Measurements from ENCODE around the gene KSR2. TPM values are rescaled to one million over a fixed set of nuclear protein-coding genes. Genes with fewer than 3 reads are reported as not detected.

The KSR2 gene
- total RNA-seq, 1 experiment from 2014 or later: not detected

DNA sequence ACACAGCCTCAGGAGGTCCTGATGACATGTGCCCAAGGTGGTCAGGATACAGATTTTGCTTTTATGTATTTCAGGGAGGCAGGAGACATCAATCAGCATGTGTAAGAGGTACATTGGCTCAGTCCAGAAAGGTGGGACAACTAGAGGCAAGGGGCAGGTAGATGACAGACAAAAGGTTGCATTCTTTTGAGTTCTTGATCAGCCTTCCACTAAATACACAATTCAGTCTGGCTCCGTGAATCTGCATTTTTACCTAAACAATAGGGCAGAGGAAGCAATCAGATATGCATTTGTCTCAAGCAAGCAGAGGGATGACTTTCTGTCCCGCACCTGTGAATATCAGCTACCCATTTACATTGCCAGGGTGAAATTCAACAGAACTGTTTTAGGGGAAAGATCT is 178.6 kb downstream of the KSR2 start:
- intact Hi-C loops (cut with micrococcal nuclease; ENCODE audit: unreplicated experiment): no loop called here

DNA sequence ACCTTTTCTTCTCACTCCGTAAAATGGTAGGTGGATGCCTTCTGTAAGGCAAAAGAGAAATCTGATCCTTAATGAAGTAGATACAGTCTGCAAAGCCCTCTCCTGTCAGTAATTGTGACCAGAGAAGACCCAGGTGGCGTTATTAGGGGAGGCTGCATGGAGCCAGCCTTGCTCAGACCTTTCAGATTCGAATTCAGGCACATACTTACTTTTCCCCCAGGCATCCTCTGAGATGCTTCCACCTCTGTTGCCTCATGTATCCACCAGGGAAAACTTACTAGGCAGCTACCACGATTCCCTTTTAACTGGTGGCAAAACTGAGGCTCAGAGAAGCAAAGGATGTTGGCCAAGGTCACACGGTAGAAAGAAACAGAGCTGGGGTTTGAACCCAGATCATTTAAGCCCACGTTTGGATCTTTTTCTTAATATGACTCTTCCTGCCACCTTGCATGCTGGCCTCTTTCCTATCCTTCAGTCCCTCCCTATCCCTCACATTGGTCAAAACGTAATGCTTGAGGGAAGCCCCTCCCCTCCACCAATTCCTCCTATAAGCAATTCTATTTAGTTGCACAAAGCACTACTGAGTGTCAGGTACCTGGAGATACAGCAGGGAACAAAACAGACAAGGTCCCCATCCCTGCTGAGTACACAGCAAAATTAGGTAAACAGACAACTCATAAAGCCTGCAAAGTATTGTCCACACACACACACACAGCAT is 179.4 kb downstream of the KSR2 start:
- DNase-seq (ENCODE audit: low spot score): no peak
- Histone ChIP-seq H3K4me3 (ENCODE audit: low read depth, low read length, poor library complexity, severe bottlenecking) (no peak overlapping the region), H3K27me3 (replicated peaks; ENCODE audit: insufficient read depth, low read depth, low read length, poor library complexity) (no peaks in the 10 kb centered on the region), H3K9me3 (ENCODE audit: low read depth, low read length, poor library complexity, severe bottlenecking) (no peaks in the 10 kb centered on the region), H3K27ac (ENCODE audit: low read depth, low read length, poor library complexity, severe bottlenecking) (no peak overlapping the region), H3K36me3 (ENCODE audit: insufficient read depth, low read length, poor library complexity, severe bottlenecking) (no peaks in the 10 kb centered on the region), H3K4me1 (ENCODE audit: insufficient read depth, low read length, poor library complexity, severe bottlenecking) (no peaks in the 10 kb centered on the region)
- ChIA-PET POLR2A (ENCODE audit: low non-redundant PET) (no interaction called here), CTCF (no interaction called here)
- TF ChIP-seq EZH2 (IDR thresholded peaks at IDR 0.05; ENCODE audit: borderline replicate concordance, low read depth, low read length, poor library complexity, severe bottlenecking): no peak
- TF ChIP-seq, protein P1, sequence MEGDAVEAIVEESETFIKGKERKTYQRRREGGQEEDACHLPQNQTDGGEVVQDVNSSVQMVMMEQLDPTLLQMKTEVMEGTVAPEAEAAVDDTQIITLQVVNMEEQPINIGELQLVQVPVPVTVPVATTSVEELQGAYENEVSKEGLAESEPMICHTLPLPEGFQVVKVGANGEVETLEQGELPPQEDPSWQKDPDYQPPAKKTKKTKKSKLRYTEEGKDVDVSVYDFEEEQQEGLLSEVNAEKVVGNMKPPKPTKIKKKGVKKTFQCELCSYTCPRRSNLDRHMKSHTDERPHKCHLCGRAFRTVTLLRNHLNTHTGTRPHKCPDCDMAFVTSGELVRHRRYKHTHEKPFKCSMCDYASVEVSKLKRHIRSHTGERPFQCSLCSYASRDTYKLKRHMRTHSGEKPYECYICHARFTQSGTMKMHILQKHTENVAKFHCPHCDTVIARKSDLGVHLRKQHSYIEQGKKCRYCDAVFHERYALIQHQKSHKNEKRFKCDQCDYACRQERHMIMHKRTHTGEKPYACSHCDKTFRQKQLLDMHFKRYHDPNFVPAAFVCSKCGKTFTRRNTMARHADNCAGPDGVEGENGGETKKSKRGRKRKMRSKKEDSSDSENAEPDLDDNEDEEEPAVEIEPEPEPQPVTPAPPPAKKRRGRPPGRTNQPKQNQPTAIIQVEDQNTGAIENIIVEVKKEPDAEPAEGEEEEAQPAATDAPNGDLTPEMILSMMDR (conservative IDR thresholded peaks at IDR 0.05; ENCODE audit: low read depth, low read length): no peak
- intact Hi-C loops (cut with micrococcal nuclease; ENCODE audit: unreplicated experiment): no loop called here
- no TSS peak for BruUV-seq (replicated peaks)

More for the DNA sequence above, 178.6 kb downstream of the KSR2 start:
- Histone ChIP-seq H3K27ac (ENCODE audit: low read depth, low read length, poor library complexity, severe bottlenecking) (no peak overlapping the region), H3K4me1 (ENCODE audit: insufficient read depth, low read length, poor library complexity, severe bottlenecking) (no peaks in the 10 kb centered on the region), H3K36me3 (ENCODE audit: insufficient read depth, low read length, poor library complexity, severe bottlenecking) (no peaks in the 10 kb centered on the region), H3K27me3 (replicated peaks; ENCODE audit: insufficient read depth, low read depth, low read length, poor library complexity) (no peaks in the 10 kb centered on the region), H3K9me3 (ENCODE audit: low read depth, low read length, poor library complexity, severe bottlenecking) (no peaks in the 10 kb centered on the region), H3K4me3 (ENCODE audit: low read depth, low read length, poor library complexity, severe bottlenecking) (no peak overlapping the region)
- no TSS peak for BruUV-seq (replicated peaks)
- TF ChIP-seq, protein P1 (conservative IDR thresholded peaks at IDR 0.05; ENCODE audit: low read depth, low read length): no peak
- no peak for TF ChIP-seq EZH2 (IDR thresholded peaks at IDR 0.05; ENCODE audit: borderline replicate concordance, low read depth, low read length, poor library complexity, severe bottlenecking)
- CTCF ChIA-PET: no interaction called here
- no peak for DNase-seq (ENCODE audit: low spot score)
- POLR2A ChIA-PET (ENCODE audit: low non-redundant PET): no interaction called here

DNA sequence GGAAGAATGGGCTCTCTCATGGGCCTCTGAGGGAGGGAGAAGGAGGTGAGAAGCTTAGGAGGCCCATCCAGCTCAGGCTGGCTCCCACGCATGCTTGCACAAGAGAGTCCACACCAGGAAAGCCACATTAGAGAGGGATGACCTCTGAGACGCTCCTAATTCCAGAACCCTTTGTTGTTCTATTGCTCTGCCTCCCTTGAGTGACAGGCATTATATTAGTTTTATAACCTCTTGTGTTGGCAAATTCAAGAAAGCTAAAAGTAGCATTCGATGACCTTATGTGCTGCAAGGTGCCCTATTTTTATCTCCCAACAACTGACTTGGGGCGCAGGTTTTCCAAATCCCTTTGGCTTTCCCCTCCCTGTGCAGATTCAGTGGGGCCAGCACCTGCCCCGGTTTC is 190.1 kb downstream of the KSR2 start:
- H3K27me3 ChIP-seq (replicated peaks; ENCODE audit: insufficient read depth, low read depth, low read length, poor library complexity): peaks cover 34% of the 10 kb centered on the region
- no peak overlapping the region for H3K4me3 ChIP-seq (ENCODE audit: low read depth, low read length, poor library complexity, severe bottlenecking)
- BruUV-seq (replicated peaks): no TSS peak
- no peak for TF ChIP-seq EZH2 (IDR thresholded peaks at IDR 0.05; ENCODE audit: borderline replicate concordance, low read depth, low read length, poor library complexity, severe bottlenecking)
- intact Hi-C loops (cut with micrococcal nuclease; ENCODE audit: unreplicated experiment): no loop called here
- H3K36me3 ChIP-seq (ENCODE audit: insufficient read depth, low read length, poor library complexity, severe bottlenecking): no peaks in the 10 kb centered on the region
- DNase-seq (ENCODE audit: low spot score): no peak
- CTCF ChIA-PET: no interaction called here
- POLR2A ChIA-PET (ENCODE audit: low non-redundant PET): no interaction called here
- H3K4me1 ChIP-seq (ENCODE audit: insufficient read depth, low read length, poor library complexity, severe bottlenecking): no peaks in the 10 kb centered on the region
- H3K9me3 ChIP-seq (ENCODE audit: low read depth, low read length, poor library complexity, severe bottlenecking): no peaks in the 10 kb centered on the region
- no peak overlapping the region for H3K27ac ChIP-seq (ENCODE audit: low read depth, low read length, poor library complexity, severe bottlenecking)

Data from A673 (cell line).